Measurements from ENCODE around the gene UNC93A.
"Not testable (repeated sequence)": the region's sequence is repeated elsewhere in the genome, so short reads cannot be mapped to it uniquely, and the experiment has no call there.

Gene UNC93A

DNA sequence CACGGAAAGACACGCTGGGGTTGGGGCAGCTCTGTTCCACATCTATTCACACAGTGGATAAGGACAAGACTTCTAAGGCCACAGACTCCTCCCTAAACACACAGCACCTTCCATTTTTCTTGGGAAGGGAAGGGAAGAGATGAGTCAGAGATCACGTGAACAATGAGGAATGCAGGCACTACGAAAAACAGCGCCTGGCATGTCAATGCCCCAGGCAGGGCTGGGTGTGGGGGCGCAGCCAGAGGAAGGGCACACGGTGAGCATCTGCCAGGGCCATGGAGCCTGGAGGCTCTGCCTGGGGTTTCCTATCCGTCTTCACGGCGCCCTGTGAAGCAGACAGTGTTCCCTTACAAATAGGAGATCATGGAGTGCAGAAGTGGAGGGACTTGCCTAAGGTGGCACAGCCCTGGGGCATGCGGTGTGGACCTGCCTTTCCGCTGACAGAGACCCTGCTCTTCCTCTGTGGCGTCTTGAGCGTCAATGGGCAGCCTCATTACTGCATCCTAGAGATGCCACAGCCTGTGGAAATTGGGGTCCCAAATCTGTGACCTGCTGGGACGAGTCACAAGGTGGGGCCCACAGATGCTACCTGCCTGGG, 15.4 kb downstream of the UNC93A start:
- CTCF ChIA-PET: no interaction called here
- POLR2A ChIA-PET: no interaction called here
- TF ChIP-seq FOXM1 (IDR thresholded peaks at IDR 0.05; ENCODE audit: borderline replicate concordance) (no peak), BHLHE40 (IDR thresholded peaks at IDR 0.05; ENCODE audit: borderline replicate concordance) (no peak), NFRKB (IDR thresholded peaks at IDR 0.05) (no peak), LEF1 (IDR thresholded peaks at IDR 0.05; ENCODE audit: borderline replicate concordance) (no peak), ARNT (IDR thresholded peaks at IDR 0.05) (no peak), ELF4 (IDR thresholded peaks at IDR 0.05) (no peak), ZNF384 (IDR thresholded peaks at IDR 0.05) (no peak), FOXA1 (IDR thresholded peaks at IDR 0.05) (no peak), SP1 (IDR thresholded peaks at IDR 0.05) (no peak), TARDBP (IDR thresholded peaks at IDR 0.05) (no peak), FOXK2 (IDR thresholded peaks at IDR 0.05) (no peak)
- no peak for DNase-seq (ENCODE audit: extremely low spot score)

DNA sequence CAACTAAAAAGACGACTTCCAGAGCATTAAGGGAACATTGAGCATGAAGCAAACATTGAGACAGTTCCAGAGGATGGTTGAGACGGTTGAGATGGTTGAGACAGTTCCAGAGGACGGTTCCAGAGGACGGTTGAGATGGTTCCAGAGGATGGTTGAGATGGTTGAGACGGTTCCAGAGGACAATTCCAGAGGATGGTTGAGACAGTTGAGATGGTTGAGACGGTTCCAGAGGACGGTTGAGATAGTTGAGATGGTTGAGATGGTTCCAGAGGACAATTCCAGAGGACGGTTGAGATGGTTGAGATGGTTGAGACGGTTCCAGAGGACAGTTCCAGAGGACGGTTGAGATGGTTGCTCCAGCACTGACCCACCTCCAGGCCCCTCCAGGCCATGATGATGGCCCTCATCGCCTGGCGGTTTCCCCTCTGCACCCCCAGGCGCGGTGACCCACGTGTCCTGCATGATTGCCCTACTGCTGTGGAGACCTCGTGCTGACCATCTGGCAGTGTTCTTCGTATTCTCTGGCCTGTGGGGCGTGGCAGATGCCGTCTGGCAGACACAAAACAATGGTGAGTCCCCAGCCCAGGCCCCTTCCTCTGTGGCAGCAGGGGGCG, 16.3 kb downstream of the UNC93A start:
- DNase-seq (ENCODE audit: extremely low spot score): no peak
- TF ChIP-seq ARNT (IDR thresholded peaks at IDR 0.05): no peak
- ChIA-PET CTCF (no interaction called here), POLR2A (no interaction called here)

DNA sequence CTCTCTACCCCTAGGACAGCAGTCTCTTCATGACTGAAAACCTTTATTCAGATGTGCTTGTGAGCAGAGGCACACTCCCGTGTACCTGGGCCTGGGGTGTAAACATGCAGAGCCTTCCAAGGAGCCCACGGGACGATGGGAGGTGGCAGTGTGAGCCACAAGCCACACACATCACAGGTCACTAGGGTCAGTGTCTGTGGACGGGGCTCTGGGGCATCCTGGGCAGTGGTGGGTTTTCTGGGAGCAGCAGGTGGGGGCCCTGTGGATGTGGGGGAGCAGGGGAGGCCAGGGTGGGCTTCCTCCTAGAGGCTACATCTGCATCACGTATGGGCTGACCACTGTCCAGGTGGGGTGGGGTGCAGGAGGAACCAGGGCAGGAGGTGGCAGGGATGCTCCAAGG, 17.1 kb downstream of the UNC93A start:
- no peak for DNase-seq (ENCODE audit: extremely low spot score)
- TF ChIP-seq FOXA1 (IDR thresholded peaks at IDR 0.05) (no peak), LEF1 (IDR thresholded peaks at IDR 0.05; ENCODE audit: borderline replicate concordance) (no peak), FOXM1 (IDR thresholded peaks at IDR 0.05; ENCODE audit: borderline replicate concordance) (no peak), ELF4 (IDR thresholded peaks at IDR 0.05) (no peak)
- TF ChIP-seq, protein P1, sequence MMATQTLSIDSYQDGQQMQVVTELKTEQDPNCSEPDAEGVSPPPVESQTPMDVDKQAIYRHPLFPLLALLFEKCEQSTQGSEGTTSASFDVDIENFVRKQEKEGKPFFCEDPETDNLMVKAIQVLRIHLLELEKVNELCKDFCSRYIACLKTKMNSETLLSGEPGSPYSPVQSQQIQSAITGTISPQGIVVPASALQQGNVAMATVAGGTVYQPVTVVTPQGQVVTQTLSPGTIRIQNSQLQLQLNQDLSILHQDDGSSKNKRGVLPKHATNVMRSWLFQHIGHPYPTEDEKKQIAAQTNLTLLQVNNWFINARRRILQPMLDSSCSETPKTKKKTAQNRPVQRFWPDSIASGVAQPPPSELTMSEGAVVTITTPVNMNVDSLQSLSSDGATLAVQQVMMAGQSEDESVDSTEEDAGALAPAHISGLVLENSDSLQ (IDR thresholded peaks at IDR 0.05): no peak
- POLR2A ChIA-PET: no interaction called here
- CTCF ChIA-PET: no interaction called here

DNA sequence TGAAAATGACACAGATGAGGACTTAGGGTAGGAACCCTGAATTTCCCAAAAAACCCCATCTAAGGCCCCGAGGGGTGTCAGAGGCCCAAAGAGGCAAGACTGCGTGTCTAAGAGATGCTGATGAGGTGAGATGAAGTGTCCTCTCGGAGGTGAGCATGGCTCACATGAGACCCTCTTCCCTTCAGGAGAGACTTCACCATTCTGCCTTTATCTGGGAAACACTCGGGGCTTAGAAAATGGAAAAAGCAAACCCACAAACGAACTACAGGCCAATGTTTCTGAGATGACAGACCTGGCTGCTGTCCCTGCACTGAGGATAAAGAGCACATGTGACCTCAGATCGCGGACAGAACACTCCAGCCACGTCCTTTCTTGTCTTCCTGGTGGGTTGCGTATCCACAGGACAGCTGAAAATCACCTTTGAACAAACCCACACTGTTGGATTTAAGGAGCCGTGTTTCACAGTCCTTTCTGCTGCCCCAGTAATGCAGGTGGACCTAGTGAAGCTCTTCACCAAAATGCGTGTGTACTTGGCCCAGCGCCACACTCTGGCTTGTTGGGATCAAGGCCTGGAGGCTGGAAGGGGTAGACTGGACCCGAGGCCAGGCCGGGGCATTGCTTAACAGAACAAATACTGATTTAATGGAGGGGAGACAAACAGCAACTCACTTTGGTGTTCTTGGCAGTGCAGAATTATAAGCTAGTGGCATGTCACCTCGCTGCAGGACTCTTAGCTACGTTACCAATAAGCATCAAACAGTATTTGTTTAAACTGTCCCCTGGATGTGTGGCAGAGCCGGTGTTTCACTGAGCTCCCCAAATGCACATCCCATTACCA, 18.5 kb downstream of the UNC93A start:
- DNase-seq (ENCODE audit: extremely low spot score); CTCF ChIA-PET; POLR2A ChIA-PET: not testable (repeated sequence)

DNA sequence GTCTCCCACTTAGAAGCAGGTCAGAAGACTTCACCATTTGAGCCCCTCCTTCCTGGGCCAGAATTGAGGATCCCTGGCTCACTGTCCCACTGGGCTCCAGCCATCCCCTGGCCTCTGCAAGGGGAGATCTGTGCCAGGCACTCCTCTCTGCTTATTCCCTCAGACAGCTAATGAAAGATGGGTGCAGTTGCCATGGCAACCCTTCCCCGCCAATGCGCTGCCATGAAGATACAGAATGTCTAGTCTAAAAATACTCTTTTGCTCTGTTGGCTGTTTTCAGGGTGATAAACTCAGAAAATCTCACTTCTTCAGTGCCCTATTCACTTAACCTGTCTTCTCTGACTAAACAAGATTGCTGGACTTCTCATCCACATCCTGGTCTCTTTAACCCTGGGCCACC, 20.2 kb downstream of the UNC93A start:
- ChIA-PET POLR2A (no interaction called here), CTCF (no interaction called here)
- TF ChIP-seq L3MBTL2 (conservative IDR thresholded peaks at IDR 0.05): no peak
- TF ChIP-seq LEF1 (IDR thresholded peaks at IDR 0.05; ENCODE audit: borderline replicate concordance): no peak
- TF ChIP-seq SP1 (IDR thresholded peaks at IDR 0.05): no peak
- no peak for TF ChIP-seq BHLHE40 (IDR thresholded peaks at IDR 0.05; ENCODE audit: borderline replicate concordance)
- TF ChIP-seq FOXK2 (IDR thresholded peaks at IDR 0.05): no peak
- TF ChIP-seq FOXM1 (IDR thresholded peaks at IDR 0.05; ENCODE audit: borderline replicate concordance): no peak
- no peak for TF ChIP-seq FOXA1 (IDR thresholded peaks at IDR 0.05)
- TF ChIP-seq SUZ12 (IDR thresholded peaks at IDR 0.05): no peak
- TF ChIP-seq ZNF384 (IDR thresholded peaks at IDR 0.05): no peak
- no peak for TF ChIP-seq TARDBP (IDR thresholded peaks at IDR 0.05)
- DNase-seq (ENCODE audit: extremely low spot score): no peak

DNA sequence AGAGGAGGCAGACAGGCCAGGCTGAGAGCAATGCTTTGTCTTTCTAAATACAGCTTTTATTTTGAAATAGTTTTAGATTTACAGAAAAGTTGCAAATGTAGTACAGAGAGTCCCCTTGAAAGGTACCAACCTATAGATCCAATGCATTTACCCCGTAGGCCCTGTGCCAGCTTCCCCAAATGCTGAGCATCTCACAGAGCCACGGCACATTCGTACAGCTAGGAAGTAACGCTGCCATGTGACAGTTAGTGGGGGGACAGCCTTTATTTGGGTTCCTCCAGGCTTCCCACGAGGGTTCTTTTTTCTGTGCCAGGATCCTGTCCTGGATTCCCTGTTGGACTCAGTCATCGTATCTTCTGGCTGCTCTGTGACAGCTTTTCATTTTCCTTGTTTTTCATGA, 20.6 kb downstream of the UNC93A start:
- POLR2A ChIA-PET; CTCF ChIA-PET; DNase-seq (ENCODE audit: extremely low spot score): not testable (repeated sequence)

DNA sequence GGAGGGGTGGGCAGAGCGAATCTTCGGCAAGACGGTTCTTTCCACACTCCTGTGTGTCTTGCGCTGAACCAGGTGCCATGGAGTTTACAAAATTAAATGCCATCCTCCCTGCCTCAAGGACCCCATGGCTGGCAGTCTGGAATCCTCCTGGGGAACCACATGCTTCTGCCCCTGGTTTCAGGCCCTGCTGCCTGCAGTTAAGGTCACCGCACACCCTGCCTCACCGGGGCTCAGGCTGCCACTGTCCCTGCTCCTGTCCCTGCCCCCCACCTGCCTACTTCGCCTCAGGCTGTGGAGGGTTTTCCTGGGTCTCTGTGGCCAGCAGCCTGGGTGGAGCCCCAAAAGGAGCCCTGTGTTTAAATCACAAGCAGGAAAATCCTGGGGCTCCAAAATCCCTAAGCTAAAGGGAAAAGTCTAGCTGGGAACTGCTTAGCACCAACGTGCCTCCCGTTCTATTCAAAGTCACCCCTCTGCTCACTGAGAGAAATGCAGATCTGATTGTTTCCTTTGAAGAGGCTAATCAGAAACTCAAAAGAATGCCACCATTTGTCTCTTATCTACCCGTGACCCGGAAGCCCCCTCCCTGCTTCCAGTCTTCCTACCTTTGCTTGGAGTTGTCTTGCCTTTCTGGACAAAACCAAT, 23.2 kb downstream of the UNC93A start:
- no peak for DNase-seq (ENCODE audit: extremely low spot score)
- CTCF ChIA-PET: no interaction called here
- TF ChIP-seq TARDBP (IDR thresholded peaks at IDR 0.05): no peak
- no peak for TF ChIP-seq HDGF (IDR thresholded peaks at IDR 0.05; ENCODE audit: borderline replicate concordance)
- no peak for TF ChIP-seq FOXK2 (IDR thresholded peaks at IDR 0.05)
- TF ChIP-seq FOXM1 (IDR thresholded peaks at IDR 0.05; ENCODE audit: borderline replicate concordance): no peak
- no peak for TF ChIP-seq NFRKB (IDR thresholded peaks at IDR 0.05)
- no peak for TF ChIP-seq BHLHE40 (IDR thresholded peaks at IDR 0.05; ENCODE audit: borderline replicate concordance)
- no peak for TF ChIP-seq ARNT (IDR thresholded peaks at IDR 0.05)
- TF ChIP-seq FOXA1 (IDR thresholded peaks at IDR 0.05): no peak
- POLR2A ChIA-PET: no interaction called here

DNA sequence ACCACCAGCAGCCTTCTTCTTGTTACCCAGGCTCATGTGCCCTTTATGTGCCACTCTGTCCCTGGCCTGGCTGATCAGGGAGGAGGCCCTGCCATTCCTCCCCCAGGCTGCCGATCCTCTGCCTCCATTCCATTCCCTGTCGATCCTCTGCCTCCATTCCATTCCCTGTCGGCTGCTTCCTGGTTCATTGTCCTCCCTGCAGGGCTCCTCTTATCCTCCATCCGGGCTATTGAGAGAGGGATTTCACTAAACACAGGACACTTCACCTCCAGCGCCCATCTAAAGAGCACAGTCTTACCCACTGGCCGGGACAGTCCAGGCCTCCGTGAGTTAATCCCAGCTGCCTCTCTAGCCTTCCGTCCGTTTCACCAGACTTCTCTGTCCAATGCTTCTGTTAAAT, 26.1 kb downstream of the UNC93A start:
- ChIA-PET CTCF (interaction anchor here (0.6 kb wide), 1 partner anchor 28 kb away, joined by 3 read pairs; no protein-coding TSS in a partner anchor), POLR2A (no interaction called here)
- no peak for DNase-seq (ENCODE audit: extremely low spot score)
- no peak for TF ChIP-seq TARDBP (IDR thresholded peaks at IDR 0.05)
- no peak for TF ChIP-seq BHLHE40 (IDR thresholded peaks at IDR 0.05; ENCODE audit: borderline replicate concordance)
- TF ChIP-seq SUZ12 (IDR thresholded peaks at IDR 0.05): no peak
- TF ChIP-seq HDGF (IDR thresholded peaks at IDR 0.05; ENCODE audit: borderline replicate concordance): no peak
- TF ChIP-seq ZNF384 (IDR thresholded peaks at IDR 0.05): no peak
- TF ChIP-seq CTBP1 (IDR thresholded peaks at IDR 0.05; ENCODE audit: borderline replicate concordance): no peak
- TF ChIP-seq ARNT (IDR thresholded peaks at IDR 0.05): no peak
- TF ChIP-seq NFRKB (IDR thresholded peaks at IDR 0.05): no peak
- TF ChIP-seq FOXA1 (IDR thresholded peaks at IDR 0.05): no peak
- TF ChIP-seq FOXK2 (IDR thresholded peaks at IDR 0.05): no peak
- TF ChIP-seq LEF1 (IDR thresholded peaks at IDR 0.05; ENCODE audit: borderline replicate concordance): no peak
- TF ChIP-seq, protein P1 (IDR thresholded peaks at IDR 0.05): no peak
- no peak for TF ChIP-seq ELF4 (IDR thresholded peaks at IDR 0.05)
- no peak for TF ChIP-seq FOXM1 (IDR thresholded peaks at IDR 0.05; ENCODE audit: borderline replicate concordance)
- no peak for TF ChIP-seq L3MBTL2 (conservative IDR thresholded peaks at IDR 0.05)
- no peak for TF ChIP-seq SP1 (IDR thresholded peaks at IDR 0.05)

DNA sequence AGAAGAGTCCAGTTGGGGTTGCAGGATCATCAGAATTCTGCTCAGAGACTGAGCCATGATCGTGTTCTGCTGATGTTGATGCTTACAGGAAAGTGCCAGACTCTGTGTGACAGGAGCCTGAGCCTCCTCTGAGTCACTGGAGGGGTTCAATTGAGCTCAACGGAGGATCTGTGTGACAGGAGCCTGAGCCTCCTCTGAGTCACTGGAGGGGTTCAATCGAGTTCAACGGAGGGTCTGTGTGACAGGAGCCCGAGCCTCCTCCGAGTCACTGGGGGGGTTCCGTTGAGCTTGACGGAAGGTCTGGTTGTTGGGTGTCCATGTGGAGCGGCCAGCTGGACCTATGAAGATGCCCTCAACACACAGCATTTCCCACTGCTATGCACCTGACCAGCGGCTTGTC, 27.2 kb downstream of the UNC93A start:
- CTCF ChIA-PET: interaction anchor here (1.0 kb wide), 1 partner anchor 30 kb away, joined by 3 read pairs; no protein-coding TSS in a partner anchor
- POLR2A ChIA-PET: interaction anchor here (1.4 kb wide), 1 partner anchor 33 kb away, joined by 4 read pairs; no protein-coding TSS in a partner anchor
- not testable (repeated sequence) for DNase-seq (ENCODE audit: extremely low spot score)

DNA sequence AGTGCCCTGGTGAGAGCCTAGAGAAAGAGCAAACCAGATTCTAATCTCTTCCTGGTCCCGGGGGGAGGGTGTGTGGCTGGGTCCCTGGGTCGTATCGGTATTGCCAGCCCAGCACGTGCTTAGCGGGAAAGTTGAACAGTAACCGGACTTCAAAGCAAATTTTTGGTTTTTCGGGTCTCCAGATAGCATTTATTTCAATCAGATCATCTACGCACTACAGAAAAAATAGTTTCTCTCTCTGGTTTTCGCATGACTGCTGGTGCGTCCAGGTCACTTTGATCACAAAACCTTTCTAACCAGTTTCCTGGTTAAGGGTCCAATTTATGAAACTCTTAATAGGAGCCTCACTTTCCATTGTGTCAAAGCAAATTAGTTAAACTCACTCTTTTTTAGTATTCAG, 27.7 kb downstream of the UNC93A start:
- POLR2A ChIA-PET: interaction anchor here (1.4 kb wide), 1 partner anchor 32 kb away, joined by 4 read pairs; no protein-coding TSS in a partner anchor
- DNase-seq (ENCODE audit: extremely low spot score): not testable (repeated sequence)
- CTCF ChIA-PET: interaction anchor here (1.0 kb wide), 1 partner anchor 30 kb away, joined by 3 read pairs; no protein-coding TSS in a partner anchor

Data from HEK293T (cell line).